Measurements from ENCODE around the gene ANKMY1. TPM values are rescaled to one million over a fixed set of nuclear protein-coding genes. Genes with fewer than 3 reads are reported as not detected.

ANKMY1 gene
- total and polyA plus RNA-seq, 2 experiments from 2014 or later = 5.1 to 10.1 TPM

- Histone ChIP-seq H3K27me3 (replicated peaks; ENCODE audit: insufficient read depth) (no peaks in the 10 kb centered on the region), H3K36me3 (ENCODE audit: low read depth) (no peaks in the 10 kb centered on the region), H3K9me3 (ENCODE audit: low read depth) (no peaks in the 10 kb centered on the region), H3K4me2 (ENCODE audit: unreplicated experiment) (no peak overlapping the region), H3K9ac (no peak overlapping the region), H3F3A (ENCODE audit: insufficient read depth) (no peaks in the 10 kb centered on the region), H4K20me1 (ENCODE audit: insufficient read depth) (no peaks in the 10 kb centered on the region), H3K9me2 (ENCODE audit: insufficient read depth) (no peaks in the 10 kb centered on the region), H3K4me3 (no peak overlapping the region), H3K27ac (no peak overlapping the region), H2AFZ (no peak overlapping the region), H3K4me1 (ENCODE audit: insufficient read depth) (no peaks in the 10 kb centered on the region), H3K79me2 (ENCODE audit: insufficient read depth) (no peaks in the 10 kb centered on the region)
- DNase-seq = no peak
- 83 to 87% methylated on average over 20 of the region's 20 CpGs for WGBS, 2 experiments (ENCODE audit: low coverage in 1 of 2, low lambda C conversion rate in 2 of 2, missing lambda C conversion rate in 2 of 2)
- in situ Hi-C loops (cut with MboI) = no loop called here
- no peak for TF ChIP-seq EZH2phosphoT487 (IDR thresholded peaks at IDR 0.05; ENCODE audit: insufficient read depth, low read depth)
- TF ChIP-seq EZH2 (IDR thresholded peaks at IDR 0.05; ENCODE audit: insufficient read depth, poor library complexity, severe bottlenecking) = no peak
Observed at GRCh38 chr2:240601061-240601830, 43.5 kb upstream of the ANKMY1 start.

DNA sequence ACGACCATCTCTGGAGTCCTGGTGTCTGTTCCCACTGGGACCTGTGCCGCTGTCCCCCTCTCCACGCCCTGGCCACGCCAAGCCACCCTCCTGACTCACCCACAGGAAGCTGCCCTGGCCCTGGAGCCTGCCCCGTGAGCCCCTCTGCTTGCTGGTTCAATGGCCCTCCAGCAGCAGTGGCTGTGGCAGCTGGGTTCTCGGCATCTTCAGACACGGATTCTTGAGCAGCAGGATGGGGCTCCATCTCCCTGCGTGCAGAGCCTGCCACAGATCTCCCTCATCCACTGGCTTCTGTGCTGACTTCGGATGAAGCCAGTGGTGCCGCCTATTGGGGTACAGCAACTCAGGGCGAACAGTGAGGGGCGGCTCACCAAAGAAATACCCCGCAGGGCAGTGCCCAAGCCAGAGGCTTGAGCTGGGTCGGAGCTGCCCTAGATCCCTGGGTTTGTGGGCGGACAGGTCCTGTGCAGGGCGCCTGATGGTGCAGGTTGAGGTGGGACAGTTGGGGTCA is 42.7 kb upstream of the ANKMY1 start:
- no peaks in the 10 kb centered on the region for H3F3A ChIP-seq (ENCODE audit: insufficient read depth)
- H3K4me1 ChIP-seq (ENCODE audit: insufficient read depth) = no peaks in the 10 kb centered on the region
- in situ Hi-C loops (cut with MboI) = no loop called here
- WGBS, 2 experiments (ENCODE audit: low coverage in 1 of 2, low lambda C conversion rate in 2 of 2, missing lambda C conversion rate in 2 of 2) = 89 to 93% methylated on average over 16 of the region's 16 CpGs
- H4K20me1 ChIP-seq (ENCODE audit: insufficient read depth) = no peaks in the 10 kb centered on the region
- H3K9me3 ChIP-seq (ENCODE audit: low read depth) = no peaks in the 10 kb centered on the region
- H3K9me2 ChIP-seq (ENCODE audit: insufficient read depth) = no peaks in the 10 kb centered on the region
- H3K4me3 ChIP-seq = no peak overlapping the region
- H3K4me2 ChIP-seq (ENCODE audit: unreplicated experiment) = no peak overlapping the region
- H3K36me3 ChIP-seq (ENCODE audit: low read depth) = no peaks in the 10 kb centered on the region
- no peak overlapping the region for H3K9ac ChIP-seq
- H3K79me2 ChIP-seq (ENCODE audit: insufficient read depth) = no peaks in the 10 kb centered on the region
- no peaks in the 10 kb centered on the region for H3K27me3 ChIP-seq (replicated peaks; ENCODE audit: insufficient read depth)
- DNase-seq = no peak
- no peak overlapping the region for H3K27ac ChIP-seq
- H2AFZ ChIP-seq = no peak overlapping the region
- TF ChIP-seq EZH2phosphoT487 (IDR thresholded peaks at IDR 0.05; ENCODE audit: insufficient read depth, low read depth) (no peak), EZH2 (IDR thresholded peaks at IDR 0.05; ENCODE audit: insufficient read depth, poor library complexity, severe bottlenecking) (no peak)

- Histone ChIP-seq H2AFZ (no peak overlapping the region), H3K27ac (no peak overlapping the region), H3K4me2 (ENCODE audit: unreplicated experiment) (no peak overlapping the region), H3K4me3 (no peak overlapping the region), H3K9me2 (ENCODE audit: insufficient read depth) (no peaks in the 10 kb centered on the region), H3K9me3 (ENCODE audit: low read depth) (no peaks in the 10 kb centered on the region), H3F3A (ENCODE audit: insufficient read depth) (no peaks in the 10 kb centered on the region), H3K4me1 (ENCODE audit: insufficient read depth) (no peaks in the 10 kb centered on the region), H4K20me1 (ENCODE audit: insufficient read depth) (no peaks in the 10 kb centered on the region), H3K27me3 (replicated peaks; ENCODE audit: insufficient read depth) (no peaks in the 10 kb centered on the region), H3K79me2 (ENCODE audit: insufficient read depth) (no peaks in the 10 kb centered on the region), H3K36me3 (ENCODE audit: low read depth) (no peaks in the 10 kb centered on the region), H3K9ac (no peak overlapping the region)
- WGBS, 2 experiments (ENCODE audit: low coverage in 1 of 2, low lambda C conversion rate in 2 of 2, missing lambda C conversion rate in 2 of 2) = 95% methylated on average over 10 to 11 of the region's 11 CpGs
- TF ChIP-seq EZH2 (IDR thresholded peaks at IDR 0.05; ENCODE audit: insufficient read depth, poor library complexity, severe bottlenecking) = no peak
- TF ChIP-seq EZH2phosphoT487 (IDR thresholded peaks at IDR 0.05; ENCODE audit: insufficient read depth, low read depth) = no peak
- in situ Hi-C loops (cut with MboI) = no loop called here
- DNase-seq = no peak
Observed at GRCh38 chr2:240599141-240599583, 41.4 kb upstream of the ANKMY1 start.

- 93 to 95% methylated on average over 17 of the region's 17 CpGs for WGBS, 2 experiments (ENCODE audit: low coverage in 1 of 2, low lambda C conversion rate in 2 of 2, missing lambda C conversion rate in 2 of 2)
- no peaks in the 10 kb centered on the region for H3K36me3 ChIP-seq (ENCODE audit: low read depth)
- no peaks in the 10 kb centered on the region for H4K20me1 ChIP-seq (ENCODE audit: insufficient read depth)
- H3K4me1 ChIP-seq (ENCODE audit: insufficient read depth) = no peaks in the 10 kb centered on the region
- no peak overlapping the region for H3K4me3 ChIP-seq
- in situ Hi-C loops (cut with MboI) = no loop called here
- no peak overlapping the region for H3K27ac ChIP-seq
- H3K4me2 ChIP-seq (ENCODE audit: unreplicated experiment) = no peak overlapping the region
- no peak for TF ChIP-seq EZH2 (IDR thresholded peaks at IDR 0.05; ENCODE audit: insufficient read depth, poor library complexity, severe bottlenecking)
- no peak for TF ChIP-seq EZH2phosphoT487 (IDR thresholded peaks at IDR 0.05; ENCODE audit: insufficient read depth, low read depth)
- H3K9ac ChIP-seq = no peak overlapping the region
- H3K9me3 ChIP-seq (ENCODE audit: low read depth) = no peaks in the 10 kb centered on the region
- DNase-seq = no peak
- no peaks in the 10 kb centered on the region for H3F3A ChIP-seq (ENCODE audit: insufficient read depth)
- no peaks in the 10 kb centered on the region for H3K9me2 ChIP-seq (ENCODE audit: insufficient read depth)
- H2AFZ ChIP-seq = no peak overlapping the region
- H3K79me2 ChIP-seq (ENCODE audit: insufficient read depth) = no peaks in the 10 kb centered on the region
- no peaks in the 10 kb centered on the region for H3K27me3 ChIP-seq (replicated peaks; ENCODE audit: insufficient read depth)
Observed at GRCh38 chr2:240598311-240598911, 40.6 kb upstream of the ANKMY1 start.
